Stimulated activated CD8-positive, alpha-beta memory T cell treated with anti-CD3 and anti-CD28 coated beads, Interleukin-15, amount 100 ng/mL, for 4 hours (primary cell): ENCODE data around the gene DCLK2.

Experiments used
- DNase-seq, 2 donors: peaks; one replicate each; pipeline ENCODE4 v3.0.0-alpha.2; 2020; ENCODE audit warnings: low read depth in 2 of 2

DCLK2 gene

GRCh38 chr4:150240011-150240410 is 161.8 kb downstream of the DCLK2 start:
- DNase-seq, result no peak

- DNase-seq, result no peak
Measured at GRCh38 chr4:150242820-150243458, 164.7 kb downstream of the DCLK2 start.

GRCh38 chr4:150243932-150244331 is 165.7 kb downstream of the DCLK2 start:
- DNase-seq, result no peak

- DNase-seq, result no peak
Measured at GRCh38 chr4:150244600-150244999, 166.4 kb downstream of the DCLK2 start.

- DNase-seq, result no peak
Measured at GRCh38 chr4:150247184-150247583, 168.9 kb downstream of the DCLK2 start.

- DNase-seq, result no peak
Measured at GRCh38 chr4:150248181-150248580, 169.9 kb downstream of the DCLK2 start.

- no peak for DNase-seq
Measured at GRCh38 chr4:150250293-150250997, 172.2 kb downstream of the DCLK2 start.

- DNase-seq, result no peak
Measured at GRCh38 chr4:150250998-150251651, 172.9 kb downstream of the DCLK2 start.

GRCh38 chr4:150251752-150252190 is 173.5 kb downstream of the DCLK2 start:
- DNase-seq, result no peak

GRCh38 chr4:150252306-150252705 is 174.1 kb downstream of the DCLK2 start:
- DNase-seq, result no peak

GRCh38 chr4:150252741-150253140 is 174.5 kb downstream of the DCLK2 start:
- DNase-seq, result no peak

- no peak for DNase-seq
Measured at GRCh38 chr4:150253416-150253815, 175.2 kb downstream of the DCLK2 start.

GRCh38 chr4:150253965-150254630 is 175.9 kb downstream of the DCLK2 start:
- DNase-seq, result no peak

- DNase-seq, result no peak
Measured at GRCh38 chr4:150255610-150256224, 177.5 kb downstream of the DCLK2 start.

- DNase-seq, result no peak
Measured at GRCh38 chr4:150256225-150256620, 178.0 kb downstream of the DCLK2 start.

- no peak for DNase-seq
Measured at GRCh38 chr4:150256841-150257730, 178.8 kb downstream of the DCLK2 start.

- no peak for DNase-seq
Measured at GRCh38 chr4:150258569-150258968, 180.3 kb downstream of the DCLK2 start.

GRCh38 chr4:150259861-150260567 is 181.8 kb downstream of the DCLK2 start:
- no peak for DNase-seq

GRCh38 chr4:150261571-150261970 is 183.3 kb downstream of the DCLK2 start:
- DNase-seq, result no peak

GRCh38 chr4:150262611-150263010 is 184.4 kb downstream of the DCLK2 start:
- no peak for DNase-seq
